H9 (cell line): Measurements from ENCODE around the gene NEUROD4. TPM values are rescaled to one million over a fixed set of nuclear protein-coding genes. Genes with fewer than 3 reads are reported as not detected.

Experiments used
- DNase-seq: peaks from one replicate; pipeline ENCODE4 v3.0.0-alpha.2; 2017
- H2AFZ ChIP-seq: one replicate; pipeline ENCODE4 v1.6.1; 2013; ENCODE audit warnings: mild to moderate bottlenecking, low read length, control low read depth, moderate library complexity
- H2AK5ac ChIP-seq: 2 replicates; pipeline ENCODE4 v1.6.1; 2013; ENCODE audit warnings: low read length, control low read depth, mixed read lengths; ENCODE audit not compliant: insufficient read length
- H2BK120ac ChIP-seq: one replicate; pipeline ENCODE4 v1.6.1; 2013; ENCODE audit warnings: low read depth, mild to moderate bottlenecking, low read length, control low read depth, inconsistent platforms; ENCODE audit not compliant: poor library complexity, severe bottlenecking
- H2BK12ac ChIP-seq: 2 replicates; pipeline ENCODE4 v1.6.1; 2013; ENCODE audit warnings: low read length, control low read depth, mixed read lengths, low read depth; ENCODE audit not compliant: insufficient read length
- H2BK15ac ChIP-seq: 2 replicates; pipeline ENCODE4 v1.6.1; 2013; ENCODE audit warnings: low read depth, low read length, control low read depth
- H2BK20ac ChIP-seq: one replicate; pipeline ENCODE4 v1.6.1; 2013; ENCODE audit warnings: low read depth, mild to moderate bottlenecking, low read length, control low read depth, inconsistent platforms; ENCODE audit not compliant: poor library complexity, severe bottlenecking
- H2BK5ac ChIP-seq: 2 replicates; pipeline ENCODE4 v1.6.1; 2013; ENCODE audit warnings: low read length, control low read depth, mixed read lengths; ENCODE audit not compliant: insufficient read length
- H3K14ac ChIP-seq: 2 replicates; pipeline ENCODE4 v1.6.1; 2013; ENCODE audit warnings: low read length, control low read depth; ENCODE audit not compliant: insufficient read depth
- H3K18ac ChIP-seq: 2 replicates; pipeline ENCODE4 v1.6.1; 2013; ENCODE audit warnings: low read depth, mild to moderate bottlenecking, mixed read lengths, low read length, control low read depth; ENCODE audit not compliant: insufficient read length
- H3K23ac ChIP-seq: 2 replicates; pipeline ENCODE4 v1.6.1; 2013; ENCODE audit warnings: low read length, control low read depth, mixed read lengths, low read depth; ENCODE audit not compliant: insufficient read length
- H3K23me2 ChIP-seq: 2 replicates; pipeline ENCODE4 v1.6.1; 2013; ENCODE audit warnings: low read depth, mild to moderate bottlenecking, mixed read lengths, low read length, control low read depth; ENCODE audit not compliant: insufficient read length, poor library complexity, severe bottlenecking
- H3K27ac ChIP-seq: 2 replicates; pipeline ENCODE4 v1.5.1; 2013; ENCODE audit warnings: low read length, control low read depth, mixed read lengths, low read depth; ENCODE audit not compliant: insufficient read length
- H3K27me3 ChIP-seq: 2 replicates; pipeline ENCODE4 v1.6.1; 2013; ENCODE audit warnings: low read length, control low read depth, inconsistent platforms; ENCODE audit not compliant: insufficient read depth
- H3K4ac ChIP-seq: 2 replicates; pipeline ENCODE4 v1.6.1; 2013; ENCODE audit warnings: low read depth, mild to moderate bottlenecking, control low read depth, inconsistent platforms, low read length, moderate library complexity
- H3K4me1 ChIP-seq: 2 replicates; pipeline ENCODE4 v1.6.1; 2013; ENCODE audit warnings: low read length, control low read depth, inconsistent platforms; ENCODE audit not compliant: insufficient read depth
- H3K4me2 ChIP-seq: 2 replicates; pipeline ENCODE4 v1.6.1; 2013; ENCODE audit warnings: low read length, control low read depth, mixed read lengths; ENCODE audit not compliant: insufficient read length, insufficient read depth
- H3K56ac ChIP-seq: 2 replicates; pipeline ENCODE4 v1.6.1; 2013; ENCODE audit warnings: low read depth, mild to moderate bottlenecking, mixed read lengths, low read length, control low read depth; ENCODE audit not compliant: insufficient read length
- H3K79me1 ChIP-seq: 2 replicates; pipeline ENCODE4 v1.6.1; 2013; ENCODE audit warnings: low read depth, mild to moderate bottlenecking, moderate library complexity, low read length, control low read depth, inconsistent platforms; ENCODE audit not compliant: insufficient read depth, poor library complexity, severe bottlenecking
- H3K79me2 ChIP-seq: 2 replicates; pipeline ENCODE4 v1.6.1; 2013; ENCODE audit warnings: low read length, control low read depth, inconsistent platforms; ENCODE audit not compliant: insufficient read depth
- H3K9ac ChIP-seq: 2 replicates; pipeline ENCODE4 v1.6.1; 2013; ENCODE audit warnings: low read length, control low read depth, mixed read lengths; ENCODE audit not compliant: insufficient read length; ENCODE audit errors: extremely low read depth
- H3K9me3 ChIP-seq: one replicate; pipeline ENCODE4 v1.6.1; 2013; ENCODE audit warnings: low read depth, low read length, inconsistent platforms; ENCODE audit not compliant: control insufficient read depth
- H3T11ph ChIP-seq: one replicate; pipeline ENCODE4 v1.6.1; 2013; ENCODE audit warnings: mild to moderate bottlenecking, low read length, control low read depth, inconsistent platforms
- H4K20me1 ChIP-seq: one replicate; pipeline ENCODE4 v1.6.1; 2013; ENCODE audit not compliant: control insufficient read depth, insufficient read length, insufficient read depth
- H4K5ac ChIP-seq: 2 replicates; pipeline ENCODE4 v1.6.1; 2013; ENCODE audit warnings: low read depth, mild to moderate bottlenecking, mixed read lengths, low read length, control low read depth; ENCODE audit not compliant: insufficient read length
- H4K8ac ChIP-seq: replicated peaks from 2 replicates; pipeline ENCODE4 v1.6.1; 2013; ENCODE audit warnings: low read length, control low read depth, mixed read lengths, low read depth; ENCODE audit not compliant: insufficient read length
- H4K91ac ChIP-seq: 2 replicates; pipeline ENCODE4 v1.6.1; 2013; ENCODE audit warnings: low read depth, mild to moderate bottlenecking, moderate library complexity, mixed read lengths, low read length, control low read depth; ENCODE audit not compliant: insufficient read length
- H3K27ac Mint-ChIP-seq, 3 experiments: 2 replicates in 2 of 3; 3 replicates in 1 of 3; pipeline ENCODE4 v1.8.0; 2020 to 2021; ENCODE audit warnings: mixed read lengths in 3 of 3, mild to moderate bottlenecking in 1 of 3, moderate library complexity in 1 of 3
- H3K27me3 Mint-ChIP-seq: 2 replicates; pipeline ENCODE4 v1.8.0; 2021; ENCODE audit warnings: low read depth, mild to moderate bottlenecking, moderate library complexity, mixed read lengths
- H3K36me3 Mint-ChIP-seq, 3 experiments: 2 replicates in 2 of 3; 3 replicates in 1 of 3; pipeline ENCODE4 v1.8.0; 2020 to 2021; ENCODE audit warnings: low read depth in 3 of 3, mixed read lengths in 3 of 3; ENCODE audit not compliant: insufficient read depth in 1 of 3
- H3K4me1 Mint-ChIP-seq, 2 experiments: 2 replicates each; pipeline ENCODE4 v1.8.0; 2020; ENCODE audit warnings: mixed read lengths in 2 of 2
- H3K4me3 Mint-ChIP-seq, 2 experiments: 2 replicates in 1 of 2; 3 replicates in 1 of 2; pipeline ENCODE4 v1.8.0; 2020 to 2021; ENCODE audit warnings: mild to moderate bottlenecking in 2 of 2, mixed read lengths in 2 of 2, moderate library complexity in 1 of 2
- H3K9me3 Mint-ChIP-seq, 2 experiments: 2 replicates in 1 of 2; 3 replicates in 1 of 2; pipeline ENCODE4 v1.8.0; 2020; ENCODE audit warnings: mild to moderate bottlenecking in 2 of 2, mixed read lengths in 2 of 2, moderate library complexity in 1 of 2
- CTCF ChIP-seq: fragments of 200-600 bp; sonication (generic); conservative IDR thresholded peaks from 3 replicates; pipeline ENCODE4 v1.8.0; 2021; ENCODE audit warnings: antibody characterized with exemption, mild to moderate bottlenecking
- WGBS: extraction: QIAGEN DNeasy Blood & Tissue Kit; methylation state at CpG from one replicate; pipeline ENCODE4 v1.1.7; 2013; ENCODE audit warnings: missing lambda C conversion rate, low lambda C conversion rate, mixed read lengths; ENCODE audit not compliant: insufficient read length; ENCODE audit errors: extremely low coverage; 5-methylcytosine and 5-hydroxymethylcytosine counted together
- total RNA-seq: library from RNA; stranded (reverse); gene quantifications from 2 replicates; pipeline ENCODE4 v1.2.1, GENCODE V29; 2021

NEUROD4 gene
- total RNA-seq, 1 experiment from 2014 or later: not detected

DNA sequence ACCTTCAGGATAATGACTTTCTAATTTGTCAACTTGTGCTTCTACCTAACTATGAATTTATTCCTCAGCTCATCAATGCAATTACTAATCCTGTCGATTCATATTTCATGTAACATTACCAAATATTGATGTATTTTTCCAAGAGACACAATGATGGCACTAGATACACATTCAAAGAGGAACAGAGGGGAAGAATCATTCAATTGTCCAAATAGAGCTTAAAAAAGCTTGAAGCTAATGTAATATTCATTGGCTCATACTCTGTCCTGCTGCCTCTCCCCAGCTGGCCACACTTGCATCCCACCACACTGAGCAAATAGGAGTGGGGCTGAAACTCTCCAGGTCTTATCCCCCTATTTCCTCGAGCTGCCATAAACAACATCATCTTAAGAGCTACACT lies 44.5 kb upstream of the NEUROD4 start:
- Histone ChIP-seq H3K4me2 (no peak overlapping the region), H3K4ac (no peak overlapping the region), H2AFZ (no peak overlapping the region), H3K4me1 (no peaks in the 10 kb centered on the region; the same call in 1 of the 2 replicates), H2BK12ac (no peak overlapping the region), H3K79me2 (no peaks in the 10 kb centered on the region), H4K8ac (no peak overlapping the region), H3K9me3 (no peaks in the 10 kb centered on the region), H3K23me2 (no peaks in the 10 kb centered on the region), H4K20me1 (no peaks in the 10 kb centered on the region), H2BK120ac (no peak overlapping the region), H3K27ac (no peak overlapping the region), H3K79me1 (no peaks in the 10 kb centered on the region), H3K56ac (no peak overlapping the region), H3K27me3 (no peaks in the 10 kb centered on the region), H4K91ac (no peak overlapping the region), H3K23ac (no peak overlapping the region), H3K14ac (no peak overlapping the region), H2BK20ac (no peak overlapping the region), H2BK15ac (no peak overlapping the region), H3K9ac (no peak overlapping the region), H3T11ph (no peak overlapping the region), H3K18ac (no peak overlapping the region), H2AK5ac (no peak overlapping the region), H2BK5ac (no peak overlapping the region), H4K5ac (no peak overlapping the region)
- peaks cover 14 to 15% of the 10 kb centered on the region in 2 experiments for H3K4me1 Mint-ChIP-seq
- no peak overlapping the region for H3K27ac Mint-ChIP-seq
- WGBS: no CpG with 5 or more reads among the region's 2 CpGs
- H3K27me3 Mint-ChIP-seq: no peaks in the 10 kb centered on the region
- no peak for DNase-seq
- H3K9me3 Mint-ChIP-seq: no peaks in the 10 kb centered on the region; a peak in 1 of 5 replicates
- H3K36me3 Mint-ChIP-seq: no peaks in the 10 kb centered on the region
- no peak overlapping the region for H3K4me3 Mint-ChIP-seq
- TF ChIP-seq CTCF: no peak
